ENCODE results near the gene ATP9A.
"Not testable (repeated sequence)": the region's sequence is repeated elsewhere in the genome, so short reads cannot be mapped to it uniquely, and the experiment has no call there.

Gene ATP9A

DNA sequence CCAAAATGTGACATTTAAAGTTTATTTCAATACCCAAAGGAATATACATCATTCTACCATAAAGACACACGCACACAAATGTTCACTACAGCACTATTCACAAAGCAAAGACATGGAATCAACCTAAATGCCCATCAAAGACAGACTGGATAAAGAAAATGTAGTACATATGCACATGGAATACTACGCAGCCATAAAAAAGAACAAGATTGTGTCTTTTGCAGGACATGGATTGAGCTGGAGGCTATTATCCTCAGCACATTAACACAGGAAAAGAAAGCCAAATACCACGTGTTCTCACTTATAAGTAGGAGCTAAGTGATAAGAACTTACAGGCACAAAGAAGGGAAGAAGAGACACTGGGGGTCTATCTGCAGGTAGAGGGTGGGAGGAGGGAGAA, 22.4 kb downstream of the ATP9A start (continued):
- no peak for TF ChIP-seq ZNF664 (tag by site-specific recombination; IDR thresholded peaks at IDR 0.05)

DNA sequence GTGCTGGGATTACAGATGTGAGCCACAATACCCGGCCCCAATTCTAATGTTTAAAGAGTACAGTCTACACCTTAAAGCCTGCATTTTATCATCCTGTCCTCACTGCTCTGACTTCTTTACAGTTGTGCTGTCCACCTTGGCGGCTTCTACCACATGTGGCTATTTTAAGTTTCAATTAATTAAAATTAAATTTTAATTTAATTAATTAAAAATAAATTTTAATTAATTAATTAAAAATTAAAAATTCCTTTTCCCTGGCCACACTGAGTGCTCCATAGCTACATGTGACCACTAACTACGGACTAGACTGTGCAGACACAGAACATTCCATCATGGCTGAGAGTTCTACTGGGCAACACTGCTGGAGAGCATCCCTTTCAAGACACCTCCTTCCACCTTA, 27.4 kb downstream of the ATP9A start:
- CTCF ChIA-PET, result no interaction called here
- no peak overlapping the region for H3K27ac ChIP-seq (ENCODE audit: extremely low read depth, low read depth, low read length)
- no peaks in the 10 kb centered on the region for H3K36me3 ChIP-seq (ENCODE audit: control insufficient read depth in 2 of 2, insufficient read depth in 1 of 2, low read length in 2 of 2)
- TF ChIP-seq ZNF341 (tag by site-specific recombination; IDR thresholded peaks at IDR 0.05; ENCODE audit: low read depth), result no peak
- no peak for TF ChIP-seq ZNF280C (tag by site-specific recombination; IDR thresholded peaks at IDR 0.05)
- no peaks in the 10 kb centered on the region for H3K9me3 ChIP-seq (ENCODE audit: control insufficient read depth, insufficient read depth, low read depth, low read length)
- POLR2A ChIA-PET, result no interaction called here
- no peak overlapping the region for H3K4me3 ChIP-seq (ENCODE audit: low read depth, low read length)
- peaks cover 8% of the 10 kb centered on the region for H3K4me1 ChIP-seq (ENCODE audit: control insufficient read depth, insufficient read depth, low read length)

DNA sequence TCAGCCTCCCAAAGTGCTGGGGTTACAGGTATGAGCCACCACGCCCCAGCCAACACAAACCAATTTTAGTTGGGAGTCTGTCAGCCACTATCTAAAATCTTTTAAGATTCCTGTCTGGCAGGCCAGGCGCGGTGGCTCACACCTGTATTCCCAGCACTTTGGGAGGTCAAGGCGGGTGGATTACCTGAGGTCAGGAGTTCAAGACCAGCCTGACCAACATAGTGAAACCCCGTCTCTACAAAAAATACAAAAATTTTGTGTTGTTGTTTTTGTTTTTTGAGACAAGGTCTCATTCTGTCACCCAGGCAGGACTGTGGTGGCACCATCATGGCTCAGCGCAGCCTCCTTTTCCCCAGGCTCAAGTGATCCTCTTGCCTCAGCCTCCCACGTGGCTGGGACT, 27.9 kb downstream of the ATP9A start:
- H3K27ac ChIP-seq (ENCODE audit: extremely low read depth, low read depth, low read length); H3K4me3 ChIP-seq (ENCODE audit: low read depth, low read length); H3K9me3 ChIP-seq (ENCODE audit: control insufficient read depth, insufficient read depth, low read depth, low read length); CTCF ChIA-PET; H3K36me3 ChIP-seq (ENCODE audit: control insufficient read depth in 2 of 2, insufficient read depth in 1 of 2, low read length in 2 of 2); POLR2A ChIA-PET: not testable (repeated sequence)
- H3K4me1 ChIP-seq (ENCODE audit: control insufficient read depth, insufficient read depth, low read length), result peaks cover 13% of the 10 kb centered on the region

DNA sequence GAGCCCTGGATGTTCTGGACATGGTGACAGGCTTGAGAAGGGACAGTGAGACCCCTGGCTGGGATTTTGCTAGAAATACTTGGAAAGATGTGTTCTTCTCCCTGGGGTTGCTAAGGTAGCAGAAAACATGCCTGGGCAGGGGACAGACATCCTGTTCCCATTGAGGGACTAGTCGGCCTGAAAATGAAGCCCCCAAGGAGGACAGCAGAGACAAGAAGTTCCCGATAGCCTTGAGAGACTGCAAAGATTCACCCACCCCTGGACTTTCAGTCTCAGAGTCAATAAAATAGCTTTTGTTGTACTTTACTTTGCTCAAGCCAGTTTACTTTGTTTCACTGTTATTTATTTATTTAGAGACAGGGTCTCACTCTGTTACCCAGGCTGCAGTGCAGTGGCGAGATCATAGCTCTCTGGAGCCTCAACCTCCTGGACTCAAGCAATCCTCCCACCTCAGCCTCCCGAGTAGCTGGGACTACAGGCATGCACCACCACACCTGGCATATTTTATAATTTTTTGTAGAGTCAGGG, 28.4 kb downstream of the ATP9A start:
- ChIA-PET POLR2A (no interaction called here), CTCF (interaction anchor here (0.6 kb wide), 1 partner anchor 342 kb away, joined by 3 read pairs; no protein-coding TSS in a partner anchor)
- Histone ChIP-seq H3K4me1 (ENCODE audit: control insufficient read depth, insufficient read depth, low read length) (peaks cover 13% of the 10 kb centered on the region), H3K9me3 (ENCODE audit: control insufficient read depth, insufficient read depth, low read depth, low read length) (no peaks in the 10 kb centered on the region), H3K27ac (ENCODE audit: extremely low read depth, low read depth, low read length) (no peak overlapping the region), H3K4me3 (ENCODE audit: low read depth, low read length) (no peak overlapping the region), H3K36me3 (ENCODE audit: control insufficient read depth in 2 of 2, insufficient read depth in 1 of 2, low read length in 2 of 2) (no peaks in the 10 kb centered on the region)
- TF ChIP-seq ZNF292 (tag by site-specific recombination; IDR thresholded peaks at IDR 0.05; ENCODE audit: borderline replicate concordance, low read depth) (no peak), GFI1B (tag by site-specific recombination; IDR thresholded peaks at IDR 0.05) (no peak), ZNF660 (tag by site-specific recombination; IDR thresholded peaks at IDR 0.05) (no peak), ZNF311 (tag by site-specific recombination; IDR thresholded peaks at IDR 0.05; ENCODE audit: borderline replicate concordance) (no peak), ZNF146 (tag by site-specific recombination; IDR thresholded peaks at IDR 0.05) (no peak), ZFHX2 (tag by site-specific recombination; conservative IDR thresholded peaks at IDR 0.05) (no peak), ZNF610 (tag by site-specific recombination; IDR thresholded peaks at IDR 0.05; ENCODE audit: borderline replicate concordance) (no peak), ZNF585B (tag by site-specific recombination; IDR thresholded peaks at IDR 0.05) (no peak), ZNF449 (tag by site-specific recombination; IDR thresholded peaks at IDR 0.05) (no peak), ZNF239 (tag by site-specific recombination; IDR thresholded peaks at IDR 0.05) (no peak), ZBTB20 (tag by site-specific recombination; IDR thresholded peaks at IDR 0.05) (no peak), ZNF184 (tag by site-specific recombination; IDR thresholded peaks at IDR 0.05) (no peak), ZBTB48 (tag by site-specific recombination; IDR thresholded peaks at IDR 0.05) (no peak), ZNF175 (tag by site-specific recombination; IDR thresholded peaks at IDR 0.05) (no peak)
- TF ChIP-seq, protein P1, sequence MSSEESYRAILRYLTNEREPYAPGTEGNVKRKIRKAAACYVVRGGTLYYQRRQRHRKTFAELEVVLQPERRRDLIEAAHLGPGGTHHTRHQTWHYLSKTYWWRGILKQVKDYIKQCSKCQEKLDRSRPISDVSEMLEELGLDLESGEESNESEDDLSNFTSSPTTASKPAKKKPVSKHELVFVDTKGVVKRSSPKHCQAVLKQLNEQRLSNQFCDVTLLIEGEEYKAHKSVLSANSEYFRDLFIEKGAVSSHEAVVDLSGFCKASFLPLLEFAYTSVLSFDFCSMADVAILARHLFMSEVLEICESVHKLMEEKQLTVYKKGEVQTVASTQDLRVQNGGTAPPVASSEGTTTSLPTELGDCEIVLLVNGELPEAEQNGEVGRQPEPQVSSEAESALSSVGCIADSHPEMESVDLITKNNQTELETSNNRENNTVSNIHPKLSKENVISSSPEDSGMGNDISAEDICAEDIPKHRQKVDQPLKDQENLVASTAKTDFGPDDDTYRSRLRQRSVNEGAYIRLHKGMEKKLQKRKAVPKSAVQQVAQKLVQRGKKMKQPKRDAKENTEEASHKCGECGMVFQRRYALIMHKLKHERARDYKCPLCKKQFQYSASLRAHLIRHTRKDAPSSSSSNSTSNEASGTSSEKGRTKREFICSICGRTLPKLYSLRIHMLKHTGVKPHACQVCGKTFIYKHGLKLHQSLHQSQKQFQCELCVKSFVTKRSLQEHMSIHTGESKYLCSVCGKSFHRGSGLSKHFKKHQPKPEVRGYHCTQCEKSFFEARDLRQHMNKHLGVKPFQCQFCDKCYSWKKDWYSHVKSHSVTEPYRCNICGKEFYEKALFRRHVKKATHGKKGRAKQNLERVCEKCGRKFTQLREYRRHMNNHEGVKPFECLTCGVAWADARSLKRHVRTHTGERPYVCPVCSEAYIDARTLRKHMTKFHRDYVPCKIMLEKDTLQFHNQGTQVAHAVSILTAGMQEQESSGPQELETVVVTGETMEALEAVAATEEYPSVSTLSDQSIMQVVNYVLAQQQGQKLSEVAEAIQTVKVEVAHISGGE (tag by site-specific recombination; conservative IDR thresholded peaks at IDR 0.05; ENCODE audit: low read depth), result no peak

All from HEK293 (cell line).